Stimulated activated CD8-positive, alpha-beta memory T cell treated with anti-CD3 and anti-CD28 coated beads, Interleukin-2, amount 100 ng/mL, for 1 hour (primary cell): ENCODE data around the gene OR2K2.
"Not testable (repeated sequence)": the region's sequence is repeated elsewhere in the genome, so short reads cannot be mapped to it uniquely, and the experiment has no call there.

Source experiments
- DNase-seq, 2 donors: peaks; one replicate each; pipeline ENCODE4 v3.0.0-alpha.2; 2020; ENCODE audit warnings: low read depth in 2 of 2

The OR2K2 gene

GRCh38 chr9:111330124-111330523 is at the start of gene OR2K2:
Gene OR2K2 (minus strand): TSS chr9:111330224. CDS start chr9:111328433, 1,791 bp downstream.
- DNase-seq: no peak

DNA sequence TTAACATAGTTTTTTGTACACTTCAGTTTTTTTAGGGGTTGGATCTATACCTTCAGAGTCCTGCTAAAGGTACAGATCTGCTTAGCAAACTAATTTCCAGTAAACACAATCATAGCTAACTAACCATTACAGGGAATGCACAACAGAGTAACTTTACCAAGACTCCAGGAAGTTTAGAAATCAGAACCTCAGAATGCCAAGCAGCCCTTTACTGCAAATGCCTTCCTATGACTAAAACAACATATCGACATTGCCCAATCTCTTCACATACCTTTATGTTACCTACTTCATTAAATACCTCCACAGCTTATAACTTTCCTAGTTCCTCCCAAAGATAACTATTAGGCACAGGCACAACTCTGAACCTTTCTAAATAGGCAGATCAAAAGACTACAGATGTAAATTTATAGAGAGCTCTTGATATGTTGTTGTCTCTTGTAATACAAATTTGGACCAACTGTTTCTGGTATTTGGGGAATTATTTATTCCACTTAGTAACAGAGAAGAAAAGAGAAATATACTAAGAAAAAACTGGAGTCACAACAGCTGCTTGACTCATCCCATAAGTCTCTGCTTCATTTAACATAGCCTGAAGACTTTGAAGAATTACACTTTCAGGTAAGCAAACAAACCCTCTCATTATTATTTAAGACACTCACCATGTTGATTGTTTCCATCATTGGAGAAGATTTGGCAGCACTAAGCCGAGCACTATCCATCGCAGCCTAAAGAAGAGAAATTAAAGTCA is 46.0 kb upstream of the OR2K2 start:
- no peak for DNase-seq

- no peak for DNase-seq
Observed at GRCh38 chr9:111375062-111375461, 45.0 kb upstream of the OR2K2 start.

GRCh38 chr9:111372297-111372696 is 42.3 kb upstream of the OR2K2 start:
- no peak for DNase-seq

DNA sequence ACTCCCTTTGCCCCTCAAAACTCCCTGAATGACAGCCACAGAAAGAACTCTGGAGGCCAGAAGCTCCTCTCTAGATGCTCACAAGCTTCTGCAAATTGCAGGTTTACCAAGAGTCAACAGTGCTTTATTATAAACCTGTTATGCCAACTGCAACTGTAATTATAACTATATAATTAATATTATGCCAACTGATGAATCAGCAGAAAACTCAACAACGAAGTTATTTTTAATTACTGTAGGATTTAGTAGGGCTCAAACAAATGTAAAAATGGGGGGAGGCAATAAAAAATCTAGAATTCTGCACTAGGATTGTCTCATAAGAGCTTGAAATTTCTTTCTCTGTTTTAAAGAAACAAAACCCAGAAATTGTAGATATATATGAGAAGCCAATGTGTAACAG is 37.0 kb upstream of the OR2K2 start:
- no peak for DNase-seq

GRCh38 chr9:111362526-111362925 is 32.5 kb upstream of the OR2K2 start:
- no peak for DNase-seq

- no peak for DNase-seq
Observed at GRCh38 chr9:111360881-111361280, 30.9 kb upstream of the OR2K2 start.

- DNase-seq: no peak
Observed at GRCh38 chr9:111356481-111357244, 26.6 kb upstream of the OR2K2 start.

DNA sequence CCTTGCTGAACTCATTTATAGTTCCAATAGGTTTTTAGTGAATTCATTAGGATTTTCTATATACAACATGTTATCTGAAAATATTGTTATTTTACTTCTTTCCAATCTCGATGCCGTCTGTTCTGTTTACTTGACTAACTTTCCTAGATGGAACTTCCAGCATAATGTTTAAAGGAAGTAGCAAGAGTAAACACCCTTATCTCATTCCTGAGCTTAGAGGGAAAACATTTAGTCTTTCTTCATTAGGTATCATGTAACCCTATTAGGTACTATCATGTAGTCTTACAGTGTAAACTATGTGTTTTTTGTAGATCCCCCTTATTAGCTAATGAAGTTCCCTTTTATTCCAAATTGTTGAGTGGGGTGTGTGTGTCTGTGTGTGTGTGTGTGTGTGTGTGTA is 22.5 kb upstream of the OR2K2 start:
- no peak for DNase-seq

DNA sequence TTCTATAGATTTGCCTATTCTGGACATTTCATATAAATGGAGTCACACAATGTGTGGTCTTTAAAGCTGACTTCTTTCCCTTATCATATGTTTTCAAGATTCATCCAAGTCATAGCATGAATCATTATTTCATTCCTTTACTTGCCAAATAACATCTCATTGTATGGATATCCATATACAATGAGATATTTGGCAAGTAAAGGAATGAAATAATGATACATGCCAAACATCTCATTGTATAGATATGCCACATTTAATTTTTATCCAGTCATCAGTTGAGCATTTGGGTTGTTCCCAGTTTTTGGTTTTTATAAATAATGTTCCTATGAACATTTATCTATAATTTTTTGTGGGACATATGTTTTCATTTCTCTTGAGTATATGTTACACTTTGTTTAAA is 20.5 kb upstream of the OR2K2 start:
- DNase-seq: no peak

GRCh38 chr9:111349766-111350165 is 19.7 kb upstream of the OR2K2 start:
- no peak for DNase-seq

DNA sequence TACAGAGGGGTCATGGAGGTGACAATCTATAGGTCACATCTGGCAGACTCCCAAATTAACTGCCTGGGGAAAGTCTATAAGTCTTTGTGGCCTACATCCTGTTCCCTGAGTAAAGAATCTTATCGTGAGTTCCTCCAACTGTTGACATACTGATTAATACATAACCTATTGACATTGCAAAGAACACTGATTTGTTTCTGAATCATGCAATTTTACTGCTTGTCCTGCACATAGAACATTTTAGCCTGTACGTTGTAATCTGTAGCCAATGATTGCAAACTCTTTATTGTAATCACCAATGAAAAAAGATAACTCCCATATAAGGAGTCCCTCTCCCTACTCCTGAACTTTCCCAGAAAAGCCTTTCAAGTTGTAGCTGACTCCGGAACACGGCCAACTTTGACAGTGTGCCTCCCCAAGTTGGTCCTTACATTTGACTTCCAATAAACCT is 18.8 kb upstream of the OR2K2 start:
- DNase-seq: no peak

GRCh38 chr9:111334318-111334863 is 4.4 kb upstream of the OR2K2 start:
- DNase-seq: not testable (repeated sequence)

DNA sequence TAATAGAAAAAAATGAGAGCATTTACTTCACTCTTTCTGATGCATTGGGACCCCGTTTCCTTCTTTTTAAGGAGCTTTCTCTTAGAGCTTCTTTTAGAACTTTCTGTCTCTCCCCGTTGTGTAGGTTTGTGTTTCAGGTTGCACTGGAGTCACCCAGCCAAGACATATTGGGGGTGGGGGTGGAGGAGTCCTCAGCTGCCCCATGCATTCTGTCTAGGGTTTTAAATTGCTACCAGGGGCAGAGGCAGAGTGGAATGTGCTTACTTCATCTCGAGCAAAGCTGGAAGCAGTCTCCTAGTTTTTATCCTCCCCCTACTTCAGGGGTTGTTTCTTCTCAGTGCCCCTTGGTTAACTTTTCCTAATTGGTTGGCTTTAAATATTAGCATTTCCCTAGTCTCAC is 9.4 kb downstream of the OR2K2 start:
- DNase-seq: no peak

DNA sequence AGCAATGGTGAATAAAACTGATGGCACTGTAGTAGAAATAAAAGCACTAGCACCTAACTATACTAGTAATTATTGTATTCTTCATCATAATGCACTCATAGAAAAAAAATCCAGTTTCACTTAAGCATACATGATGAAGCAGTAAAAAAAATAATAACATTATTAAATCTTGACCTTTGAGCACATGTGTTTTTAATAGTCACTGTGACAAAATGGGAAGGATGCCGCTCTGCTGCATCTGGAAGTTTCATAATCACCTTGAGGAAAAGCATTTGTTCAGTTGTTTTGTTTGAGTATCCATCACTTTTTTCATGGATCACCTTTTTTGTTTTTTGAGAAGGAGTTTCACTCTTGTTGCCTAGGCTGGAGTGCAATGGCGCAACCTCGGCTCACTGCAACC is 13.2 kb downstream of the OR2K2 start:
- DNase-seq: no peak

DNA sequence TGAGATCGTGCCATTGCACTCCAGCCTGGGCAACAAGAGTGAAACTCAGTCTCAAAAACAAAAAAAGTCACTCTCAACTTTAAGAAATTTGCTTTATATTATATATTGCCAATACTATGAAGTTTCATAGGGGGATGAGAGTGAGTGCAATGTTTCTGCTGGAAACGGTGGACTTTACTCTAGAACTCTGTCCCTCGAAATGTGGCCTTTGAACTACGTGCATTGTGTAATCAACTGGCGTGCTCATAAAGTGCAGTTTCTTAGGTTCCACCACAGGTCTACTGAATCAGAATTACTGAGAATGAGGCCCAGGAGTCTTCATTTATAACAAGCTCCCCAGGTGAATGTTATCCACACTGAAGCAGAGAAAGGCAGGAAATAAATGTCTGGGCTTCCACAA is 24.1 kb downstream of the OR2K2 start:
- DNase-seq: no peak

GRCh38 chr9:111304000-111304399 is 26.0 kb downstream of the OR2K2 start:
- not testable (repeated sequence) for DNase-seq

GRCh38 chr9:111301195-111301594 is 28.8 kb downstream of the OR2K2 start:
- DNase-seq: no peak

GRCh38 chr9:111300140-111300735 is 29.8 kb downstream of the OR2K2 start:
- DNase-seq: no peak

DNA sequence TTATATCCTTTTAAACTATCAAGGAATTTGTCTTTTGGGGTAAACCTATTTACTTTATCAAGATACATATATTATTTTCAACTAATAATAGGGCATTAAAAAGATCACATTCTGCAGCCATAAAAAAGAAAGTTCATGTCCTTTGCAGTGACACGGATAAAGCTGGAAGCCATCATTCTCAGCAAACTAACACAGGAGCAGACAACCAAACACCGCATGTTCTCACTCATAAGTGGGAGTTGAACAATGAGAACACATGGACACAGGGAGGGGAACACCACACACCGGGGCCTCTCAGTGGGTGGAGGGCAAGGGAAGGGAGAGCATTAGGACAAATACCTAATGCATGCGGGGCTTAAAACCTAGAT is 30.4 kb downstream of the OR2K2 start:
- not testable (repeated sequence) for DNase-seq

DNA sequence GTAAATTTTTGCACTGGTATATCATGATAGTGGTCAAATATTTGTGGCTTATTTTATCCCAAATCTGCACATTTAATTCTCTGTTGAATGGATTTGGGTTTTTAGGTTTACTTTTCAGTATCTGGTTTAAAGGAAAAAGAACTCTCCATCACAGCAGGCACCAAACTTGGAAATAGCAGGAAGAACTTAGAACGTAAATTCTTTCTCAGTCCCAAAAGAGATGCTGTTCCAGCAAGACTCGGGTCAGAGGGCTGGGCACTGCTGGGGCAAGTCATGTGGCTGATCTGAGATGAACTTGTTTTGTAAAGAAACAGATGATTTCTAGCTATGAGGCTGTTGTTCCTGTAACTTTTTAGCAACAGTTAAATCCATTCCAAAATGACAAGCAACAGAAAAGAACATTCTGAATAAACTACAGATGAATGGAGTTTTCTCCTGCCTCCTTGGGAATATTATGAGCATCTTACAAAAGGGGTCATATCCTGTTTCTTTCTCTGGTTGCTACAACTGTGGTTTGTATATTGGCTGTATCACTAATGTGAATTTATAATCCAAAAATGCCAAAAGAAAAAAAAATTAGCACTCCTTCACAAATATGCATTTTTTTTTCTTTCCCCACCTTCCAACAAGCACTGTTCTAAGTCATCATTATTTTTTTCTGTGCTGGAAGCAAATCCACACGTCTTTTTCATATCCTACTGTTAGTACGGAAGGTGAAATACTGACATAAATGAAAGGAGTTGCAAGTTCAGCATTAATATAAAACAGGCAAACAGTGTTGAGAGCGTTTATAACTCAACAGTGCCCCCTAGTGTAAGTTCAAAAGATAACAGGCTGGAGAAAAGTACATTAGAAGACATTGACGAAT is 31.1 kb downstream of the OR2K2 start:
- no peak for DNase-seq

- DNase-seq: no peak
Observed at GRCh38 chr9:111298111-111298510, 31.9 kb downstream of the OR2K2 start.
